K562 (cell line): ENCODE measurements around the gene FBXO48. TPM values are rescaled to one million over a fixed set of nuclear protein-coding genes. Genes with fewer than 3 reads are reported as not detected.
A peak's percentile ranks its signal among the peaks of the same experiment; 100 is the strongest.

Experiments used
- ELF2 ChIP-seq: fragments of 250-450 bp; sonication (Bioruptor Pico); IDR thresholded peaks from 2 replicates; pipeline ENCODE4 v1.5.0; 2021; ENCODE audit warnings: mild to moderate bottlenecking
- HCFC1 ChIP-seq: IDR thresholded peaks from 2 replicates; pipeline ENCODE4 v1.6.1; 2012; ENCODE audit warnings: low read depth, low read length, improper control_type of control experiment
- HLTF ChIP-seq: fragments of 450-650 bp; IDR thresholded peaks from 2 replicates; pipeline ENCODE4 v1.6.1; 2016
- IRF2 ChIP-seq: sonication (generic); formaldehyde crosslinking; IDR thresholded peaks from 2 replicates; pipeline ENCODE4 v1.8.1; 2022; ENCODE audit warnings: mild to moderate bottlenecking, missing genetic modification reagents
- NEUROD1 ChIP-seq: fragments of 150-350 bp; IDR thresholded peaks from 2 replicates; pipeline ENCODE4 v1.6.1; 2014; ENCODE audit warnings: borderline replicate concordance, low read length, low read depth; ENCODE audit not compliant: partially characterized antibody
- NFIC ChIP-seq: fragments of 450-650 bp; IDR thresholded peaks from 2 replicates; pipeline ENCODE4 v1.6.1; 2017; ENCODE audit warnings: mild to moderate bottlenecking, inconsistent platforms
- ZNF551 ChIP-seq: fragments of 250-450 bp; sonication (Bioruptor Pico); IDR thresholded peaks from 2 replicates; pipeline ENCODE4 v1.5.0; 2021; ENCODE audit warnings: mild to moderate bottlenecking, moderate library complexity
- ZNF76 ChIP-seq: fragments of 250-450 bp; sonication (Bioruptor Pico); IDR thresholded peaks from 2 replicates; pipeline ENCODE4 v1.4.0; 2020; ENCODE audit warnings: mild to moderate bottlenecking, moderate library complexity, borderline replicate concordance
- ZSCAN32 ChIP-seq: fragments of 450-650 bp; formaldehyde crosslinking; IDR thresholded peaks from 2 replicates; pipeline ENCODE4 v1.4.0; 2020; ENCODE audit warnings: mild to moderate bottlenecking, moderate library complexity
- polyA plus RNA-seq, 8 experiments: library from polyadenylated mRNA; depleted of rRNA in 4 of 8; stranded (reverse) in 5 of 8; unstranded in 3 of 8; fragments of >200 nt; fragmentation: Nextera tagmentation in 2 of 8; fragmentation: Illumina TruSeq in 1 of 8; extraction: Ambion mirVana in 2 of 8; extraction: Trizol in 1 of 8; gene quantifications; 2 replicates each; pipeline versions ENCODE4 v1.2.1 to v1.2.3, GENCODE V29; 2011 to 2014; ENCODE audit warnings: inconsistent platforms in 1 of 8, missing spikeins in 1 of 8
- total RNA-seq, 7 experiments: library from RNA; depleted of rRNA in 6 of 7; stranded (reverse); fragments of >200 nt in 6 of 7; fragmentation: Illumina TruSeq in 2 of 7; extraction: Trizol in 2 of 7; gene quantifications; 2 replicates each; pipeline versions ENCODE4 v1.2.1 to v1.2.3, GENCODE V29; 2011 to 2021; ENCODE audit warnings: low replicate concordance in 1 of 7
- TF ChIP-seq, protein P1 (sequence below), 2 experiments: fragments of 450-650 bp; IDR thresholded peaks; 2 replicates each; pipeline ENCODE4 v1.6.1; 2016; ENCODE audit warnings: mild to moderate bottlenecking in 2 of 2, borderline replicate concordance in 1 of 2, low read depth in 1 of 2, moderate library complexity in 1 of 2
- TF ChIP-seq, protein P2 (sequence below): fragments of 250-450 bp; sonication (Bioruptor Pico); IDR thresholded peaks from 2 replicates; pipeline ENCODE4 v1.5.0; 2022; ENCODE audit warnings: mild to moderate bottlenecking
- TF ChIP-seq, protein P3 (sequence below): fragments of 250-450 bp; sonication (Bioruptor Pico); IDR thresholded peaks from 2 replicates; pipeline ENCODE4 v1.9.0; 2021; ENCODE audit warnings: mild to moderate bottlenecking, inconsistent platforms

FBXO48 gene
- total and polyA plus RNA-seq, 9 of the 15 experiments (the other 6 are each of a cell fraction or from before 2014, with no cell fraction given) = 0.36 to 1.8 (median 0.73) TPM

DNA sequence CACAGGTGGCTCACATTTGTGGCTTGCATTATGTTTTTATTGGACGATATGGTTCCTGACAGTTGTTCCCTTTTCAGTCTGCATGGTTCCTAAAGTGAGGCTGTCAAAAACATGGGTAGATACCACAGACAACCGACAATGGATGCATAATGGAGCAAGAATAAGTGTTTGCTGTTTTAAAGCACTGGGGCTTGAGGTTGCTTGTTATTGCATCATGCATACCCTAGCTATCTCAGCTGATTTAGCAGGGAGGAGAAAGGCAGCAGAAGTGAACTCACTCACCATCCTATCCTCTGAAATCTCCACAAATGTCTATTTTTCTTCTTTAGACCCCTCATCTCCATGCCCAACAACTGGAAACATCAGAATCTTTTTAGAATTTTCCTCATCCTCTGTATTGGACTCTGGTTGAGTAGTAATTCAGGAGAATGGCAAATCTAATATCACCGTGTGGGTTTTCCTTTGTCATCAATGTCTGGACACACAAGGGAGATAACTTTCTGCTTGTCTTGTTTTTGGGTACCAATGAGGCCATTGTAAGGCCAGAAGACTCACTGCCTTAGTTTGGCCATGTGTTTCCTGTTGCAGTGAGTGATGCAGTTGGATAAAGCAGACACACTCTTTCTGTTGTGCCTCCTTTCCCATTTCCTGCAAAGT, 46.7 kb downstream of the FBXO48 start (continued):
- TF ChIP-seq, protein P1, sequence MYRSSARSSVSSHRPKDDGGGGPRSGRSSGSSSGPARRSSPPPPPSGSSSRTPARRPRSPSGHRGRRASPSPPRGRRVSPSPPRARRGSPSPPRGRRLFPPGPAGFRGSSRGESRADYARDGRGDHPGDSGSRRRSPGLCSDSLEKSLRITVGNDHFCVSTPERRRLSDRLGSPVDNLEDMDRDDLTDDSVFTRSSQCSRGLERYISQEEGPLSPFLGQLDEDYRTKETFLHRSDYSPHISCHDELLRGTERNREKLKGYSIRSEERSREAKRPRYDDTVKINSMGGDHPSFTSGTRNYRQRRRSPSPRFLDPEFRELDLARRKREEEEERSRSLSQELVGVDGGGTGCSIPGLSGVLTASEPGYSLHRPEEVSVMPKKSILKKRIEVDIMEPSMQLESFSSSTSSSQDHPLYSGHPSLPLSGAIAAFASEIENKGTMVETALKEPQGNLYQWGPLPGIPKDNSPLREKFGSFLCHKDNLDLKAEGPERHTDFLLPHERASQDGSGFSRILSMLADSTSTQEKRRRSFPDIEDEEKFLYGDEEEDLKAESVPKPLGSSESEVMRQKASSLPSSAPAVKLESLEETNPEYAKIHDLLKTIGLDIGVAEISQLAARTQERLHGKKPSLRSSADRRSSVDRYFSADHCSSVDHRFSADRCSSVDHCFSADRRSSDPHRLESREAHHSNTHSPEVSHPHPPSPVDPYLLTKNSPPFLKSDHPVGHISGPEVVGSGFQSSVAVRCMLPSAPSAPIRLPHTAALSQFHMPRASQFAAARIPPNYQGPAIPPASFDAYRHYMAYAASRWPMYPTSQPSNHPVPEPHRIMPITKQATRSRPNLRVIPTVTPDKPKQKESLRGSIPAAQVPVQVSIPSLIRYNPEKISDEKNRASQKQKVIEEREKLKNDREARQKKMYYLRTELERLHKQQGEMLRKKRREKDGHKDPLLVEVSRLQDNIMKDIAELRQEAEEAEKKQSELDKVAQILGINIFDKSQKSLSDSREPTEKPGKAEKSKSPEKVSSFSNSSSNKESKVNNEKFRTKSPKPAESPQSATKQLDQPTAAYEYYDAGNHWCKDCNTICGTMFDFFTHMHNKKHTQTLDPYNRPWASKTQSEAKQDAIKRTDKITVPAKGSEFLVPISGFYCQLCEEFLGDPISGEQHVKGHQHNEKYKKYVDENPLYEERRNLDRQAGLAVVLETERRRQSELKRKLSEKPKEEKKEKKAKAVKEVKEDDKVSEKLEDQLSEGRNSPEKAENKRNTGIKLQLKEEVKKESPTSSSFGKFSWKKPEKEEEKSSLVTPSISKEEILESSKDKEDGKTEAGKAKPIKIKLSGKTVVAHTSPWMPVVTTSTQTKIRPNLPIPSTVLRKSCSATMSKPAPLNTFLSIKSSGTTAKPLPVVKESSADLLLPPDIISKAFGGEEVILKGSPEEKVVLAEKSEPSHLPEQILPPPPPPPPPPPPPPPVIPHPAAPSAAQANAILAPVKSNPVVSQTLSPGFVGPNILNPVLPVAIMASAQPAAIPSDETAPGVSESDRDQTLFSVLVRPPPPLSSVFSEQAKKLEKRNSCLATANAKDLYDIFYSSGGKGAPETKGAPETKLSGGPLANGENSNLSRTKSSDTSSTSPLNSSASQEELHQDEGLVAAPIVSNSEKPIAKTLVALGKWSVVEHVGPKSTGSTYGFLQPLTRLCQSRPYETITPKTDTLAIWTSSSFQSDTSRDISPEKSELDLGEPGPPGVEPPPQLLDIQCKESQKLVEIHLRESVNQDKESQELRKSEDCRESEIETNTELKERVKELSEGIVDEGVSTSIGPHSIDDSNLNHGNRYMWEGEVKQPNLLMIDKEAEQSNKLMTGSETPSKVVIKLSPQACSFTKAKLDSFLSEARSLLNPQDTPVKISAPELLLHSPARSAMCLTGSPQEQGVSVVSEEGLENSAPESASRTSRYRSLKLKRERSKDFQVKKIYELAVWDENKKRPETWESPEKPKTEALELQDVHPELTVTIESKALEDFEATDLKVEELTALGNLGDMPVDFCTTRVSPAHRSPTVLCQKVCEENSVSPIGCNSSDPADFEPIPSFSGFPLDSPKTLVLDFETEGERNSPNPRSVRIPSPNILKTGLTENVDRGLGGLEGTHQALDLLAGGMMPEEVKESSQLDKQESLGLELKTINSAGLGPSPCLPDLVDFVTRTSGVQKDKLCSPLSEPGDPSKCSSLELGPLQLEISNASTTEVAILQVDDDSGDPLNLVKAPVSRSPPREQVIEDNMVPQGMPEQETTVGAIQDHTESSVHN (IDR thresholded peaks at IDR 0.05; ENCODE audit: borderline replicate concordance in 1 of 2, low read depth in 1 of 2) = peak; percentile 90 to 96
- no peak; the same call in 1 of the 2 replicates for TF ChIP-seq ZNF76 (CRISPR knock-in tag)
- TF ChIP-seq NFIC = no peak
- no peak for TF ChIP-seq IRF2
- TF ChIP-seq, protein P2, sequence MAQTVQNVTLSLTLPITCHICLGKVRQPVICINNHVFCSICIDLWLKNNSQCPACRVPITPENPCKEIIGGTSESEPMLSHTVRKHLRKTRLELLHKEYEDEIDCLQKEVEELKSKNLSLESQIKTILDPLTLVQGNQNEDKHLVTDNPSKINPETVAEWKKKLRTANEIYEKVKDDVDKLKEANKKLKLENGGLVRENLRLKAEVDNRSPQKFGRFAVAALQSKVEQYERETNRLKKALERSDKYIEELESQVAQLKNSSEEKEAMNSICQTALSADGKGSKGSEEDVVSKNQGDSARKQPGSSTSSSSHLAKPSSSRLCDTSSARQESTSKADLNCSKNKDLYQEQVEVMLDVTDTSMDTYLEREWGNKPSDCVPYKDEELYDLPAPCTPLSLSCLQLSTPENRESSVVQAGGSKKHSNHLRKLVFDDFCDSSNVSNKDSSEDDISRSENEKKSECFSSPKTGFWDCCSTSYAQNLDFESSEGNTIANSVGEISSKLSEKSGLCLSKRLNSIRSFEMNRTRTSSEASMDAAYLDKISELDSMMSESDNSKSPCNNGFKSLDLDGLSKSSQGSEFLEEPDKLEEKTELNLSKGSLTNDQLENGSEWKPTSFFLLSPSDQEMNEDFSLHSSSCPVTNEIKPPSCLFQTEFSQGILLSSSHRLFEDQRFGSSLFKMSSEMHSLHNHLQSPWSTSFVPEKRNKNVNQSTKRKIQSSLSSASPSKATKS (CRISPR knock-in tag) = no peak
- no peak for TF ChIP-seq HLTF
- TF ChIP-seq, protein P3, sequence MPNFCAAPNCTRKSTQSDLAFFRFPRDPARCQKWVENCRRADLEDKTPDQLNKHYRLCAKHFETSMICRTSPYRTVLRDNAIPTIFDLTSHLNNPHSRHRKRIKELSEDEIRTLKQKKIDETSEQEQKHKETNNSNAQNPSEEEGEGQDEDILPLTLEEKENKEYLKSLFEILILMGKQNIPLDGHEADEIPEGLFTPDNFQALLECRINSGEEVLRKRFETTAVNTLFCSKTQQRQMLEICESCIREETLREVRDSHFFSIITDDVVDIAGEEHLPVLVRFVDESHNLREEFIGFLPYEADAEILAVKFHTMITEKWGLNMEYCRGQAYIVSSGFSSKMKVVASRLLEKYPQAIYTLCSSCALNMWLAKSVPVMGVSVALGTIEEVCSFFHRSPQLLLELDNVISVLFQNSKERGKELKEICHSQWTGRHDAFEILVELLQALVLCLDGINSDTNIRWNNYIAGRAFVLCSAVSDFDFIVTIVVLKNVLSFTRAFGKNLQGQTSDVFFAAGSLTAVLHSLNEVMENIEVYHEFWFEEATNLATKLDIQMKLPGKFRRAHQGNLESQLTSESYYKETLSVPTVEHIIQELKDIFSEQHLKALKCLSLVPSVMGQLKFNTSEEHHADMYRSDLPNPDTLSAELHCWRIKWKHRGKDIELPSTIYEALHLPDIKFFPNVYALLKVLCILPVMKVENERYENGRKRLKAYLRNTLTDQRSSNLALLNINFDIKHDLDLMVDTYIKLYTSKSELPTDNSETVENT = no peak
- TF ChIP-seq NEUROD1 = peak; percentile 30
- TF ChIP-seq ELF2 (CRISPR knock-in tag) = peak; percentile 63; the same call in 1 of the 2 replicates
- TF ChIP-seq HCFC1 = no peak
- peak; percentile 100 for TF ChIP-seq ZSCAN32 (CRISPR knock-in tag)
- no peak for TF ChIP-seq ZNF551
